HCT116 (cell line): ENCODE measurements around the gene PLEKHM3. TPM values are rescaled to one million over a fixed set of nuclear protein-coding genes. Genes with fewer than 3 reads are reported as not detected.

Source experiments
- ATAC-seq: fragments of 200-7000 bp; cut with Tn5 transposase; 2 replicates; pipeline ENCODE4 v1.9.1; 2020; ENCODE audit warnings: mild to moderate bottlenecking, moderate library complexity
- BruUV-seq: library from RNA; stranded (reverse); fragments of 400-500 nt; replicated peaks from 2 replicates; lab custom pipeline; 2021; lab: Mats Ljungman, UMichigan
- CTCF ChIA-PET: fragments of 300-600 bp; sonication (Branson Sonifier 250); formaldehyde crosslinking; loops from one replicate; lab custom pipeline; 2021; ENCODE audit warnings: antibody characterized with exemption; lab: Charles Lee
- POLR2A ChIA-PET: fragments of 300-600, 350-600 bp; sonication (Branson Sonifier 250); formaldehyde crosslinking; loops from one replicate; lab custom pipeline; 2021; ENCODE audit warnings: antibody characterized with exemption; lab: Charles Lee
- RAD21 ChIA-PET, 2 experiments: fragments of 300-600 bp; sonication (Branson Sonifier 250); formaldehyde crosslinking; loops; one replicate each; lab custom pipeline; 2023; ENCODE audit warnings: low total read pairs in 2 of 2; ENCODE audit not compliant: uncharacterized antibody in 2 of 2, unreplicated experiment in 2 of 2, low non-redundant PET in 1 of 2; lab: Charles Lee
- DNase-seq: peaks from one replicate; pipeline ENCODE4 v3.0.0-alpha.2; 2010; ENCODE audit warnings: low read depth, low spot score
- H2AFZ ChIP-seq: fragments of 200-600 bp; shearing (Covaris generic), sonication (generic); 2 replicates; pipeline ENCODE4 v1.6.1; 2017; ENCODE audit warnings: low read depth, mixed run types, mixed read lengths, antibody characterized with exemption, low read length; ENCODE audit not compliant: poor library complexity, severe bottlenecking
- H3K27ac ChIP-seq: 2 replicates; pipeline ENCODE4 v1.5.1; 2012; ENCODE audit warnings: low read depth, low read length
- H3K27me3 ChIP-seq: fragments of 200-600 bp; sonication (generic); 2 replicates; pipeline ENCODE4 v1.6.1; 2016; ENCODE audit warnings: mixed run types, low read length, mixed read lengths; ENCODE audit not compliant: insufficient read depth
- H3K36me3 ChIP-seq, 2 experiments: fragments of 200-500 bp in 1 of 2; fragments of 200-600 bp in 1 of 2; sonication (Bioruptor generic) in 1 of 2; sonication (generic) in 1 of 2; 2 replicates each; pipeline versions ENCODE4 v1.5.1 to v1.6.1; 2014 to 2016; ENCODE audit warnings: low read length in 2 of 2, inconsistent platforms in 1 of 2, mixed read lengths in 1 of 2, mixed run types in 1 of 2; ENCODE audit not compliant: insufficient read depth in 2 of 2, control insufficient read depth in 1 of 2
- H3K4me1 ChIP-seq, 2 experiments: fragments of 200-600 bp in 1 of 2; sonication (generic) in 1 of 2; 2 replicates each; pipeline versions ENCODE4 v1.5.1 to v1.6.1; 2012 to 2017; ENCODE audit warnings: low read length in 2 of 2, inconsistent platforms in 1 of 2, mild to moderate bottlenecking in 1 of 2, mixed read lengths in 1 of 2, mixed run types in 1 of 2, moderate library complexity in 1 of 2; ENCODE audit not compliant: insufficient read depth in 2 of 2, control insufficient read depth in 1 of 2
- H3K4me2 ChIP-seq: fragments of 200-600 bp; sonication (generic); 2 replicates; pipeline ENCODE4 v1.6.1; 2017; ENCODE audit warnings: mixed run types, low read length, mixed read lengths
- H3K4me3 ChIP-seq, 2 experiments: fragments of 200-600 bp in 1 of 2; sonication (generic) in 1 of 2; replicated peaks in 1 of 2; 2 replicates each; pipeline ENCODE4 v1.5.1; 2011 to 2016; ENCODE audit warnings: low read length in 2 of 2, control low read depth in 1 of 2, low read depth in 1 of 2, mild to moderate bottlenecking in 1 of 2, mixed read lengths in 1 of 2, mixed run types in 1 of 2
- H3K79me2 ChIP-seq: fragments of 200-600 bp; sonication (generic); 2 replicates; pipeline ENCODE4 v1.6.1; 2017; ENCODE audit warnings: mild to moderate bottlenecking, mixed run types, low read length, moderate library complexity, mixed read lengths; ENCODE audit not compliant: insufficient read depth
- H3K9ac ChIP-seq: fragments of 200-600 bp; sonication (generic); 2 replicates; pipeline ENCODE4 v1.6.1; 2016; ENCODE audit warnings: low read length, mixed read lengths
- H3K9me2 ChIP-seq: fragments of 200-600 bp; sonication (generic), shearing (Covaris generic); 2 replicates; pipeline ENCODE4 v1.6.1; 2017; ENCODE audit warnings: mixed run types, mild to moderate bottlenecking, moderate library complexity; ENCODE audit not compliant: insufficient read depth
- H3K9me3 ChIP-seq, 2 experiments: fragments of 200-500 bp in 1 of 2; fragments of 200-600 bp in 1 of 2; sonication (Bioruptor generic) in 1 of 2; sonication (generic) in 1 of 2; 2 replicates each; pipeline ENCODE4 v1.6.1; 2014 to 2017; ENCODE audit warnings: low read length in 2 of 2, mixed read lengths in 2 of 2, inconsistent platforms in 1 of 2, low read depth in 1 of 2, mild to moderate bottlenecking in 1 of 2, mixed run types in 1 of 2, moderate library complexity in 1 of 2; ENCODE audit not compliant: control insufficient read depth in 1 of 2, insufficient read depth in 1 of 2
- H4K20me1 ChIP-seq: fragments of 200-600 bp; sonication (generic), shearing (Covaris generic); 2 replicates; pipeline ENCODE4 v1.6.1; 2017; ENCODE audit warnings: mixed run types, mild to moderate bottlenecking, moderate library complexity; ENCODE audit not compliant: insufficient read depth
- ATF3 ChIP-seq: IDR thresholded peaks from 2 replicates; pipeline ENCODE4 v1.6.1; 2012
- CEBPB ChIP-seq: IDR thresholded peaks from 2 replicates; pipeline ENCODE4 v1.6.1; 2012; ENCODE audit warnings: low read depth
- CTCF ChIP-seq, 3 experiments: fragments of 200-600 bp in 1 of 3; sonication (generic) in 1 of 3; IDR thresholded peaks in 2 of 3; conservative IDR thresholded peaks in 1 of 3; 2 replicates each; pipeline ENCODE4 v1.5.1; 2012 to 2017; ENCODE audit warnings: low read depth in 2 of 3, low read length in 2 of 3, antibody characterized with exemption in 1 of 3, borderline replicate concordance in 1 of 3, control low read depth in 1 of 3, mild to moderate bottlenecking in 1 of 3, mixed read lengths in 1 of 3, mixed run types in 1 of 3, moderate library complexity in 1 of 3; ENCODE audit not compliant: insufficient read depth in 1 of 3
- ELF1 ChIP-seq: IDR thresholded peaks from 2 replicates; pipeline ENCODE4 v1.6.1; 2012; ENCODE audit warnings: low read depth, borderline replicate concordance
- EZH2 ChIP-seq: fragments of 200-600 bp; sonication (generic); IDR thresholded peaks from 2 replicates; pipeline ENCODE4 v1.6.1; 2017; ENCODE audit warnings: antibody characterized with exemption, mixed run types
- EZH2phosphoT487 ChIP-seq: fragments of 200-600 bp; IDR thresholded peaks from 2 replicates; pipeline ENCODE4 v1.6.1; 2018; ENCODE audit warnings: antibody characterized with exemption, borderline replicate concordance
- FOSL1 ChIP-seq: IDR thresholded peaks from 2 replicates; pipeline ENCODE4 v1.6.1; 2012; ENCODE audit warnings: low read depth
- JUND ChIP-seq: IDR thresholded peaks from 2 replicates; pipeline ENCODE4 v1.6.1; 2012
- MAX ChIP-seq: IDR thresholded peaks from 2 replicates; pipeline ENCODE4 v1.6.1; 2012
- POLR2A ChIP-seq: IDR thresholded peaks from 2 replicates; pipeline ENCODE4 v1.7.0; 2011; ENCODE audit warnings: borderline replicate concordance; ENCODE audit not compliant: insufficient read depth, insufficient read length; ENCODE audit errors: extremely low read depth
- POLR2AphosphoS5 ChIP-seq: IDR thresholded peaks from 2 replicates; pipeline ENCODE4 v1.6.1; 2011; ENCODE audit warnings: mild to moderate bottlenecking, low read depth, low read length, moderate library complexity
- RAD21 ChIP-seq: IDR thresholded peaks from 2 replicates; pipeline ENCODE4 v1.6.1; 2012; ENCODE audit warnings: low read depth, mild to moderate bottlenecking
- SIN3A ChIP-seq: IDR thresholded peaks from 2 replicates; pipeline ENCODE4 v1.6.1; 2012; ENCODE audit warnings: low read depth
- SRF ChIP-seq: IDR thresholded peaks from 2 replicates; pipeline ENCODE4 v1.6.1; 2012; ENCODE audit warnings: low read depth
- TCF7L2 ChIP-seq: IDR thresholded peaks from 2 replicates; pipeline ENCODE4 v1.7.0; 2011; ENCODE audit warnings: borderline replicate concordance, inconsistent platforms; ENCODE audit not compliant: insufficient read depth, insufficient read length; ENCODE audit errors: extremely low read depth
- YY1 ChIP-seq: IDR thresholded peaks from 2 replicates; pipeline ENCODE4 v1.6.1; 2011; ENCODE audit warnings: low read length, low read depth, moderate library complexity, mild to moderate bottlenecking; ENCODE audit not compliant: insufficient replicate concordance; ENCODE audit errors: extremely low read depth
- ZBTB33 ChIP-seq: IDR thresholded peaks from 2 replicates; pipeline ENCODE4 v1.6.1; 2011; ENCODE audit warnings: mild to moderate bottlenecking, low read length, moderate library complexity; ENCODE audit not compliant: insufficient replicate concordance; ENCODE audit errors: extremely low read depth
- ZFX ChIP-seq: fragments of 450-650 bp; IDR thresholded peaks from 2 replicates; pipeline ENCODE4 v1.6.1; 2017
- ZNF274 ChIP-seq: fragments of 200-500 bp; sonication (Bioruptor generic); IDR thresholded peaks from 2 replicates; pipeline ENCODE4 v1.6.1; 2014; ENCODE audit warnings: mild to moderate bottlenecking, low read depth, low read length, inconsistent platforms
- intact Hi-C: fragments of 100-400 bp; cut with micrococcal nuclease; formaldehyde crosslinking; loops from 2 replicates; pipeline ENCODE4 v1.10.0; 2022
- total RNA-seq: library from RNA; stranded (reverse); gene quantifications from one replicate; pipeline ENCODE4 v1.2.1, GENCODE V29; 2021; ENCODE audit not compliant: unreplicated experiment

Gene PLEKHM3
- total RNA-seq, 1 experiment from 2014 or later, result 6.3 TPM

GRCh38 chr2:207952564-207953345, 72.6 kb downstream of the PLEKHM3 start:
- Histone ChIP-seq H3K9ac (no peak overlapping the region), H3K79me2 (no peaks in the 10 kb centered on the region), H2AFZ (no peak overlapping the region), H4K20me1 (no peaks in the 10 kb centered on the region), H3K4me1 (no peaks in the 10 kb centered on the region), H3K9me3 (no peaks in the 10 kb centered on the region), H3K4me3 (no peak overlapping the region), H3K27me3 (no peaks in the 10 kb centered on the region)
- ChIA-PET POLR2A (no interaction called here), RAD21 (interaction anchor here in 1 of 2 experiments (0.7 kb wide), 1 partner anchor 18 kb away, joined by 4 read pairs; no protein-coding TSS in a partner anchor), CTCF (no interaction called here)
- BruUV-seq, result no TSS peak
- intact Hi-C loops, result no loop called here
- no peak for ATAC-seq
- no peak for TF ChIP-seq POLR2A
- TF ChIP-seq EZH2phosphoT487, result no peak
- TF ChIP-seq ATF3, result no peak
- no peak for TF ChIP-seq SIN3A
- TF ChIP-seq MAX, result no peak
- TF ChIP-seq YY1, result no peak
- no peak for TF ChIP-seq SRF
- TF ChIP-seq EZH2, result no peak
- no peak for TF ChIP-seq CEBPB
- no peak for TF ChIP-seq FOSL1
- no peak for TF ChIP-seq ZFX
- TF ChIP-seq POLR2AphosphoS5, result no peak
- TF ChIP-seq JUND, result no peak
- TF ChIP-seq ELF1, result no peak
- no peak for TF ChIP-seq ZBTB33
- no peak for TF ChIP-seq RAD21
- no peak for TF ChIP-seq ZNF274
- TF ChIP-seq CTCF (IDR thresholded peaks at IDR 0.05 in 2 of 3, conservative IDR thresholded peaks at IDR 0.05 in 1 of 3; ENCODE audit: borderline replicate concordance in 1 of 3, insufficient read depth in 1 of 3, low read depth in 2 of 3, low read length in 2 of 3), result no peak
- no peak for TF ChIP-seq TCF7L2
- TF ChIP-seq, all 23 proteins: peak for 0
- H3K27ac ChIP-seq, result no peak overlapping the region
- no peaks in the 10 kb centered on the region for H3K9me2 ChIP-seq
- no peak for DNase-seq
- no peaks in the 10 kb centered on the region for H3K36me3 ChIP-seq
- no peak overlapping the region for H3K4me2 ChIP-seq
